ENCODE results near the gene MAP2. TPM values are rescaled to one million over a fixed set of nuclear protein-coding genes. Genes with fewer than 3 reads are reported as not detected.

Gene MAP2
- polyA plus RNA-seq, 1 donor (not counting 4 experiments of a cell fraction or from before 2014, with no cell fraction given), result 16.2 TPM

DNA sequence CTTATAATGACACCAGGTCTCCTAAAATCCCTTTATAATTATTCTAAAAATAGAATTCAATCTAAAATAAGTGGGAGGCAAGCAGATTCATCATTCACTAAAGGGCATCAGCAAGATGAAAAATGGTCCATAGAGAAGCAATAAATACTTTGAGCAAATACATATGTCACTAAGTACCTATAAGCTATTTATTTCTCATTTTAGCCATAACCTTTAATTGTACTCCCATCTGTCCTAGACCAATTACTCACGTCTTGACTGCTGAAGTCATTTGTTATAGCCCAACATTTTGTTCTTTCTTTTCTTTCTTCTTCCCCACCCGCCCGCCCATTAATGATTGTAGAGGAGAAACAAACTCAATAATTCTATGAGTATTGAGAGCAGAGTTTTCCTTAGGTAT is 105.7 kb downstream of the MAP2 start:
- H2AFZ ChIP-seq (ENCODE audit: control insufficient read depth, low read length), result no peak overlapping the region
- peaks cover 8% of the 10 kb centered on the region for H3K4me1 ChIP-seq (ENCODE audit: control insufficient read depth, extremely low read depth, insufficient read depth, low read length)
- H3K36me3 ChIP-seq (ENCODE audit: control insufficient read depth in 2 of 2, extremely low read depth in 1 of 2, insufficient read depth in 2 of 2, low read length in 2 of 2), result no peaks in the 10 kb centered on the region
- H3K79me2 ChIP-seq (ENCODE audit: control insufficient read depth, insufficient read depth, low read length), result no peaks in the 10 kb centered on the region
- dilution Hi-C loops (cut with MboI; ENCODE audit: extremely low pct_ligation_motif_present, low sequenced_read_pairs), result no loop called here
- no peaks in the 10 kb centered on the region for H3K9me1 ChIP-seq (ENCODE audit: control insufficient read depth, extremely low read depth, insufficient read depth, low read length)
- H3K27ac ChIP-seq (ENCODE audit: control insufficient read depth, insufficient read depth, low read length), result no peak overlapping the region
- FAIRE-seq (no peak), DNase-seq (ENCODE audit: low read depth, low spot score) (no peak)
- no peaks in the 10 kb centered on the region for H3K9me3 ChIP-seq (ENCODE audit: control insufficient read depth, low read depth, low read length)
- H3K4me2 ChIP-seq (ENCODE audit: control insufficient read depth, extremely low read depth, insufficient read depth, low read depth, low read length), result no peak overlapping the region
- TF ChIP-seq EZH2 (IDR thresholded peaks at IDR 0.05; ENCODE audit: low read length), result no peak
- no peak for TF ChIP-seq CTCF (optimal IDR thresholded peaks at IDR 0.05 in 1 of 3, IDR thresholded peaks at IDR 0.05 in 1 of 3, conservative IDR thresholded peaks at IDR 0.05 in 1 of 3; ENCODE audit: extremely low read depth in 1 of 3, insufficient read depth in 2 of 3, low read length in 3 of 3)
- no peaks in the 10 kb centered on the region for H4K20me1 ChIP-seq (ENCODE audit: control insufficient read depth, extremely low read depth, insufficient read depth, low read length)
- no peak overlapping the region for H3K4me3 ChIP-seq (ENCODE audit: control insufficient read depth in 2 of 3, extremely low read depth in 1 of 3, insufficient read depth in 2 of 3, low read depth in 1 of 3, low read length in 3 of 3)
- no peak overlapping the region for H3K9ac ChIP-seq (ENCODE audit: control insufficient read depth, extremely low read depth, insufficient read depth, low read length)
- no peaks in the 10 kb centered on the region for H3K27me3 ChIP-seq (ENCODE audit: control insufficient read depth, extremely low read depth, insufficient read depth, low read length)

DNA sequence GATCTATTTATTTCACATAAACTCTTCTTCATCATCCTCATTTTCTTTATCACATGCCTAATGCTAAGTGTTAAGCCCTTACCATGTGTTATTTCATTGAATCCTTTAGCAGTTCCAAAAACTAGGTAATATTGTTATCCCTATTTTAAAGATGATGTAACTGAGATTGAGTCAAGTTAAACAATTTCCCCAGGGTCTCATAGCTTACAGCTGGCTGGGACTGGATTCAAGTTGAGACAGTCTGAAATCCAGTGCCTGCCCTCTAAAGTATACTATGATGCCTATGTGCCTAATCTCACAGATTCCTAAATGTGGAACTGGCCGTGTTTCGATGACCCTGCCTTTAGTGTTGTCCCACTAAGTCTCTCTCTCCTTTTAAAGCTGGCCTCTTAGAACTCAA is 108.5 kb downstream of the MAP2 start:
- no peaks in the 10 kb centered on the region for H4K20me1 ChIP-seq (ENCODE audit: control insufficient read depth, extremely low read depth, insufficient read depth, low read length)
- DNase-seq (ENCODE audit: low read depth, low spot score) (no peak), FAIRE-seq (no peak)
- H3K9me1 ChIP-seq (ENCODE audit: control insufficient read depth, extremely low read depth, insufficient read depth, low read length), result no peaks in the 10 kb centered on the region
- no peak overlapping the region for H3K4me2 ChIP-seq (ENCODE audit: control insufficient read depth, extremely low read depth, insufficient read depth, low read depth, low read length)
- no peak overlapping the region for H3K27ac ChIP-seq (ENCODE audit: control insufficient read depth, insufficient read depth, low read length)
- H3K27me3 ChIP-seq (ENCODE audit: control insufficient read depth, extremely low read depth, insufficient read depth, low read length), result no peaks in the 10 kb centered on the region
- H3K36me3 ChIP-seq (ENCODE audit: control insufficient read depth in 2 of 2, extremely low read depth in 1 of 2, insufficient read depth in 2 of 2, low read length in 2 of 2), result no peaks in the 10 kb centered on the region
- H3K9ac ChIP-seq (ENCODE audit: control insufficient read depth, extremely low read depth, insufficient read depth, low read length), result no peak overlapping the region
- no peak overlapping the region for H3K4me3 ChIP-seq (ENCODE audit: control insufficient read depth in 2 of 3, extremely low read depth in 1 of 3, insufficient read depth in 2 of 3, low read depth in 1 of 3, low read length in 3 of 3)
- no peak for TF ChIP-seq EZH2 (IDR thresholded peaks at IDR 0.05; ENCODE audit: low read length)
- TF ChIP-seq CTCF (optimal IDR thresholded peaks at IDR 0.05 in 1 of 3, IDR thresholded peaks at IDR 0.05 in 1 of 3, conservative IDR thresholded peaks at IDR 0.05 in 1 of 3; ENCODE audit: extremely low read depth in 1 of 3, insufficient read depth in 2 of 3, low read length in 3 of 3), result no peak
- no peak overlapping the region for H2AFZ ChIP-seq (ENCODE audit: control insufficient read depth, low read length)
- H3K9me3 ChIP-seq (ENCODE audit: control insufficient read depth, low read depth, low read length), result no peaks in the 10 kb centered on the region
- H3K4me1 ChIP-seq (ENCODE audit: control insufficient read depth, extremely low read depth, insufficient read depth, low read length), result no peaks in the 10 kb centered on the region
- no peaks in the 10 kb centered on the region for H3K79me2 ChIP-seq (ENCODE audit: control insufficient read depth, insufficient read depth, low read length)
- dilution Hi-C loops (cut with MboI; ENCODE audit: extremely low pct_ligation_motif_present, low sequenced_read_pairs), result no loop called here
